K562 (cell line): ENCODE results near the gene SKAP1. TPM values are rescaled to one million over a fixed set of nuclear protein-coding genes. Genes with fewer than 3 reads are reported as not detected.

ENCODE experiments used
- ATAC-seq: fragments of 200-7000 bp; cut with Tn5 transposase; 3 replicates; pipeline ENCODE4 v1.9.1; 2020; ENCODE audit warnings: moderate library complexity
- BruUV-seq: library from RNA; stranded (reverse); fragments of 400-500 nt; replicated peaks from 2 replicates; lab custom pipeline; 2021; lab: Mats Ljungman, UMichigan
- CTCF ChIA-PET: fragments of 300-600 bp; formaldehyde crosslinking; extraction: SDS; loops from one replicate; lab custom pipeline; 2021; ENCODE audit warnings: low intra/inter-chr PET ratio; lab: Yijun Ruan, JAX
- POLR2A ChIA-PET: fragments of 300-600, 350-650 bp; sonication (Branson Sonifier 250); formaldehyde crosslinking; extraction: SDS; loops from one replicate; lab custom pipeline; 2021; ENCODE audit warnings: antibody characterized with exemption, inconsistent platforms; lab: Yijun Ruan, JAX
- DNase-seq, 4 experiments: peaks; one replicate each; pipeline versions ENCODE4 v3.0.0 to v3.0.0-alpha.2; 2011 to 2018; ENCODE audit warnings: low spot score in 3 of 4, mixed read lengths in 3 of 4; ENCODE audit errors: extremely low read depth in 1 of 4
- FAIRE-seq: peaks from 2 replicates; lab custom pipeline; 2011; peaks lifted over from hg19 to GRCh38; lab: Jason Lieb, UNC
- H2AFZ ChIP-seq: 2 replicates; pipeline ENCODE4 v1.6.0; 2011; ENCODE audit warnings: low read depth, low read length, control low read depth, inconsistent platforms
- H3K27ac ChIP-seq: fragments of 200-600 bp; 3 replicates; pipeline ENCODE4 v1.8.0; 2011; ENCODE audit warnings: low read depth, mild to moderate bottlenecking, control low read depth, inconsistent platforms, low read length, moderate library complexity, mixed read lengths; ENCODE audit errors: extremely low read depth
- H3K27me3 ChIP-seq, 2 experiments: fragments of 300-600 bp in 1 of 2; 2 replicates in 1 of 2; 3 replicates in 1 of 2; pipeline versions ENCODE4 v1.6.0 to v1.8.0; 2011; ENCODE audit warnings: inconsistent platforms in 2 of 2, low read length in 2 of 2, mild to moderate bottlenecking in 1 of 2, mixed read lengths in 1 of 2, moderate library complexity in 1 of 2; ENCODE audit not compliant: control insufficient read depth in 2 of 2, insufficient read depth in 2 of 2
- H3K36me3 ChIP-seq: fragments of 300-600 bp; 3 replicates; pipeline ENCODE4 v1.8.0; 2011; ENCODE audit warnings: mild to moderate bottlenecking, low read length, inconsistent platforms; ENCODE audit not compliant: control insufficient read depth, insufficient read depth
- H3K4me1 ChIP-seq, 2 experiments: fragments of 200-600 bp in 1 of 2; replicated peaks in 1 of 2; 2 replicates in 1 of 2; 3 replicates in 1 of 2; pipeline versions ENCODE4 v1.5.1 to v1.8.0; 2011; ENCODE audit warnings: inconsistent platforms in 2 of 2, low read length in 2 of 2, mild to moderate bottlenecking in 1 of 2, mixed read lengths in 1 of 2, moderate library complexity in 1 of 2; ENCODE audit not compliant: control insufficient read depth in 2 of 2, insufficient read depth in 2 of 2
- H3K4me2 ChIP-seq: 2 replicates; pipeline ENCODE4 v1.6.1; 2011; ENCODE audit warnings: low read length, control low read depth, inconsistent platforms, mixed read lengths; ENCODE audit not compliant: insufficient read depth
- H3K4me3 ChIP-seq: fragments of 200-600 bp; sonication (generic), shearing (Covaris generic); 2 replicates; pipeline ENCODE4 v1.5.1; 2016; ENCODE audit warnings: control low read depth, inconsistent platforms
- H3K79me2 ChIP-seq: fragments of 200-600 bp; 3 replicates; pipeline ENCODE4 v1.8.0; 2011; ENCODE audit warnings: low read length, inconsistent platforms; ENCODE audit not compliant: control insufficient read depth, insufficient read depth
- H3K9ac ChIP-seq, 2 experiments: 2 replicates each; pipeline versions ENCODE4 v1.6.0 to v1.6.1; 2011; ENCODE audit warnings: low read depth in 2 of 2, low read length in 2 of 2, control low read depth in 1 of 2, inconsistent platforms in 1 of 2, mild to moderate bottlenecking in 1 of 2, mixed read lengths in 1 of 2; ENCODE audit not compliant: insufficient read depth in 1 of 2
- H3K9me1 ChIP-seq: one replicate; pipeline ENCODE4 v1.6.0; 2011; ENCODE audit warnings: inconsistent platforms, mild to moderate bottlenecking, low read length, moderate library complexity; ENCODE audit not compliant: control insufficient read depth, insufficient read depth
- H3K9me3 ChIP-seq: replicated peaks from 2 replicates; pipeline ENCODE4 v1.5.1; 2011; ENCODE audit warnings: low read depth, low read length, inconsistent platforms; ENCODE audit not compliant: control insufficient read depth, insufficient read depth
- H4K20me1 ChIP-seq: replicated peaks from 2 replicates; pipeline ENCODE4 v1.6.1; 2011; ENCODE audit warnings: low read length, inconsistent platforms, mixed read lengths; ENCODE audit not compliant: control insufficient read depth, insufficient read depth
- C11orf30 ChIP-seq: fragments of 450-650 bp; IDR thresholded peaks from 2 replicates; pipeline ENCODE4 v1.6.1; 2016; ENCODE audit warnings: low read depth, mild to moderate bottlenecking
- E2F3 ChIP-seq: fragments of 250-450 bp; sonication (Bioruptor Pico); IDR thresholded peaks from 2 replicates; pipeline ENCODE4 v1.4.0; 2020; ENCODE audit warnings: mild to moderate bottlenecking
- EZH2 ChIP-seq: IDR thresholded peaks from 2 replicates; pipeline ENCODE4 v1.6.1; 2012; ENCODE audit warnings: low read depth, mild to moderate bottlenecking, inconsistent platforms, low read length, borderline replicate concordance
- FOXO4 ChIP-seq: fragments of 450-650 bp; formaldehyde crosslinking; IDR thresholded peaks from 2 replicates; pipeline ENCODE4 v1.4.0; 2020; ENCODE audit warnings: mild to moderate bottlenecking, moderate library complexity
- HDAC6 ChIP-seq: IDR thresholded peaks from 2 replicates; pipeline ENCODE4 v1.6.1; 2012; ENCODE audit warnings: low read depth, mild to moderate bottlenecking, control low read depth, inconsistent platforms, low read length, moderate library complexity
- HDGF ChIP-seq: fragments of 450-650 bp; IDR thresholded peaks from 2 replicates; pipeline ENCODE4 v1.6.1; 2016
- LARP7 ChIP-seq: fragments of 450-650 bp; IDR thresholded peaks from 2 replicates; pipeline ENCODE4 v1.6.1; 2016
- PHF21A ChIP-seq: fragments of 450-650 bp; IDR thresholded peaks from 2 replicates; pipeline ENCODE4 v1.6.1; 2017; ENCODE audit warnings: low read depth, borderline replicate concordance
- PRDM10 ChIP-seq: fragments of 450-650 bp; IDR thresholded peaks from 2 replicates; pipeline ENCODE4 v1.6.1; 2018; ENCODE audit not compliant: partially characterized antibody
- RREB1 ChIP-seq: fragments of 250-450 bp; sonication (Bioruptor Pico); IDR thresholded peaks from 2 replicates; pipeline ENCODE4 v1.4.0; 2020
- SIX5 ChIP-seq, 2 experiments: IDR thresholded peaks; 2 replicates each; pipeline ENCODE4 v1.6.1; 2011; ENCODE audit warnings: low read length in 2 of 2, borderline replicate concordance in 1 of 2, low read depth in 1 of 2, mild to moderate bottlenecking in 1 of 2, moderate library complexity in 1 of 2; ENCODE audit not compliant: insufficient read depth in 1 of 2
- ZFPM2 ChIP-seq: fragments of 250-450 bp; sonication (Bioruptor Pico); IDR thresholded peaks from 2 replicates; pipeline ENCODE4 v1.5.1; 2022; ENCODE audit warnings: mild to moderate bottlenecking
- WGBS: fragments of 100-300 bp; shearing (Covaris generic); methylation state at CpG from one replicate; pipeline ENCODE4 v1.1.6; 2016; ENCODE audit warnings: low coverage, mixed read lengths; ENCODE audit not compliant: insufficient coverage; ENCODE audit errors: missing lambda C conversion rate; 5-methylcytosine and 5-hydroxymethylcytosine counted together
- in situ Hi-C: fragments of 300-500 bp; cut with MboI; formaldehyde crosslinking; loops from 4 replicates; pipeline ENCODE4 v1.15.0; 2018; ENCODE audit warnings: inconsistent platforms, mixed read lengths
- intact Hi-C: fragments of 100-400 bp; cut with micrococcal nuclease; formaldehyde crosslinking; loops from 2 replicates; pipeline ENCODE4 v1.14.2; 2022
- polyA plus RNA-seq, 8 experiments: library from polyadenylated mRNA; depleted of rRNA in 4 of 8; stranded (reverse) in 5 of 8; unstranded in 3 of 8; fragments of >200 nt; fragmentation: Nextera tagmentation in 2 of 8; fragmentation: Illumina TruSeq in 1 of 8; extraction: Ambion mirVana in 2 of 8; extraction: Trizol in 1 of 8; gene quantifications; 2 replicates each; pipeline versions ENCODE4 v1.2.1 to v1.2.3, GENCODE V29; 2011 to 2014; ENCODE audit warnings: inconsistent platforms in 1 of 8, missing spikeins in 1 of 8
- total RNA-seq, 7 experiments: library from RNA; depleted of rRNA in 6 of 7; stranded (reverse); fragments of >200 nt in 6 of 7; fragmentation: Illumina TruSeq in 2 of 7; extraction: Trizol in 2 of 7; gene quantifications; 2 replicates each; pipeline versions ENCODE4 v1.2.1 to v1.2.3, GENCODE V29; 2011 to 2021; ENCODE audit warnings: low replicate concordance in 1 of 7

SKAP1 gene
- total and polyA plus RNA-seq, 9 of the 15 experiments (the other 6 are each of a cell fraction or from before 2014, with no cell fraction given) = 0.06 to 0.80 (median 0.10) TPM; not detected in 4

- POLR2A ChIA-PET = interaction anchor here (0.6 to 1.8 kb wide), 3 partner anchors 11 to 470 kb away, joined by 3 to 6 read pairs (median 4); no protein-coding TSS in a partner anchor
- no peak overlapping the region for H3K9ac ChIP-seq
- no TSS peak for BruUV-seq
- TF ChIP-seq E2F3 (CRISPR knock-in tag) (no peak), C11orf30 (no peak), EZH2 (no peak), HDGF (no peak), HDAC6 (no peak), RREB1 (CRISPR knock-in tag) (no peak), ZFPM2 (no peak), SIX5 (IDR thresholded peaks at IDR 0.05; ENCODE audit: borderline replicate concordance in 1 of 2, insufficient read depth in 1 of 2, low read depth in 1 of 2, low read length in 2 of 2) (no peak), PHF21A (no peak), LARP7 (no peak), FOXO4 (CRISPR knock-in tag) (no peak), PRDM10 (no peak)
Measured at GRCh38 chr17:48178317-48178716, 251.7 kb downstream of the SKAP1 start.

More at GRCh38 chr17:48178317-48178716, 251.7 kb downstream of the SKAP1 start:
- Histone ChIP-seq H4K20me1 (no peaks in the 10 kb centered on the region), H3K9me3 (no peaks in the 10 kb centered on the region), H3K36me3 (no peaks in the 10 kb centered on the region), H2AFZ (no peak overlapping the region), H3K4me2 (no peak overlapping the region), H3K4me1 (no peaks in the 10 kb centered on the region), H3K27ac (no peak overlapping the region), H3K4me3 (no peak overlapping the region), H3K27me3 (peaks cover 0 to 4% of the 10 kb centered on the region in 2 experiments; a peak in 1 of 5 replicates), H3K9me1 (no peaks in the 10 kb centered on the region), H3K79me2 (no peaks in the 10 kb centered on the region)
- FAIRE-seq (no peak), DNase-seq (no peak), ATAC-seq (no peak)
- CTCF ChIA-PET = no interaction called here
- intact Hi-C loops (no loop called here), in situ Hi-C loops (no loop called here)
- WGBS = 4% methylated on average over 4 of the region's 4 CpGs
